Suppressor macrophage treated with lipopolysaccharide for 4 hours (primary cell): ENCODE data around the gene CNDP2.

Source experiments
- DNase-seq: peaks from one replicate; pipeline ENCODE4 v3.0.0-alpha.2; 2020

Gene CNDP2

DNA sequence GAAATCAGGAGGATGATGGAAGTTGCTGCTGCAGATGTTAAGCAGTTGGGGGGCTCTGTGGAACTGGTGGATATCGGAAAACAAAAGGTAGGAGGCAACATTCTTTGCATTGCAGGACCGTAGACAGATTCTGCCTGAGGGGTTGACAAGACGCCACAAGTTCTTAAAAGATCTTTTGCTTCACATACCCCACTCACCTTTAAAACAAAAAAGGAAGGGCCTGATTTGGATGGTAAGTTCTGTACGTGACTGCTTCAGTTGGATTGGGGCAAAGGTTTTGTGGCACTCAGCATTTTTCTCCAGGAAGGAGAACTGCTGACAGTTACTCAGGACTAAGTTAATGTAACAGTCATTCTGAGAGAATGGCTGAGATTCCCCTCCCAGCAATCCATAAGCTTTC, 5.2 kb downstream of the CNDP2 start:
- peak; percentile 81 for DNase-seq

DNA sequence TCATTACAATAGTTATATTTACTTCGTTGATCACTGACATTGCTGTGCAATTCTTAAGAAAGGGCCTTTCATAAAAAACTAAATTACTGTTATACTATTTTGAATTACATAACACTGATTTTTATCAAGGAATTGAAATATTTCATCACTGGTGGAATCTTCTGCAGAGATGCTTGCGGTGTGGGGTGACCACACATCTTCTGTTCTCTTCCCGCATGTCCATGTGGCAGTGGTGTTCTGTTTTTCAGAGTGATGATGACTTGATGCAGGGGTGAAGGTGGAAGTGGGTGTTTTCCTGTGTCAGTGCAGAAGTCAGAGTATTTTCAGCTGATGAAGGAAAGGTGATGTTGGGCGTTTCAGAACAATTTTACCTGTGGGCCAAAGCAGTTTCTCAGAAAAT, 7.0 kb downstream of the CNDP2 start:
- no peak for DNase-seq

GRCh38 chr18:74505776-74506175, 9.6 kb downstream of the CNDP2 start:
- DNase-seq: no peak

DNA sequence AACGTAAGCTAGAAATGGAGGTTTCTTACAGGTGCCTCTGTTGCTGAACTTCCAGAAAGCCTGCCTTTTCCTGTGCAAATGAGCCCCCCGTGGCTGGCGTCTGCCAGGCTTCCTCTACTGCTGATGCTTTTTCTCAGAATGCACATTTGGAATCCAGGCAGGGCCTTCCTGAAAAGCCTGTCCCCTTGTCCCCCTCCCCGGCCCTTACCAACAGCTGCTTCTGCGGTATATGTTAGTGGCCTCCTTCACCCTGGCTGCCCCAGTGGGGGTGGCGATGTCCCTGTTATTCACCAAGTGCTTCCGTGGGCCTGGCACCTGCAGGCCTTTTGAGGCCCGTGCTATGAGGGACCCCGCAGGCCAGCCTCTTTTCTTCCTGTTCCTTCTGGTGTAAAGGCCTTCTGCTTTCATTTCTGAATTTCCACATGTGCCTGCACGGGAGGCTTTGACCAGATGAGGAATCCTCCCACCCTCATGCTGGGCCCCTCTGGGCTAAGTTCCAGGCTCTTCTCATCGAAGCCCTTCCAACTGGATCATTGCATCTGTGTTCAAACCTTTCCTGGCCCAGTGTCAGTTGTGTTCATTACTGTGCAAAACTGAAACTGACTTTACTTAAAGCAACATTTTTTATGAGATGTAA, 10.4 kb downstream of the CNDP2 start:
- peak; percentile 31 for DNase-seq

GRCh38 chr18:74507097-74507881, 11.1 kb downstream of the CNDP2 start:
- DNase-seq: no peak

GRCh38 chr18:74507927-74508326, 11.8 kb downstream of the CNDP2 start:
- DNase-seq: no peak

- DNase-seq: no peak
Observed at GRCh38 chr18:74508366-74508765, 12.2 kb downstream of the CNDP2 start.

DNA sequence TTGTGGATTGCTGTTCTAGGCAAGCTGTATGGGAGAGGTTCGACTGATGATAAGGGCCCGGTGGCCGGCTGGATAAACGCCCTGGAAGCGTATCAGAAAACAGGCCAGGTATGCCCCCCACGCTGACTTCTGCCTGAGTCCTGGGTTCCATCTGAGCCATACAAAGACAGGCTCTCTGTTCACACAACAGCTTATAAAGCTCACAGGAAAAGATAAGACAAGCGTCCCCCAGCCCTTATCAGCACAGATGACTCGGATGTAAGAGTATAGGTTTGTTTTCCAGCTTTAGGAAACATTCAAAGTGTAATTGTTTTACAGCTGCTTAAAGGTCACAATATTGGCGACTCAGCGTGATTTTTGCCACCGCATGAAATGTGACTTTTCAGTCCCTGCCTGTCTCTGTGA, 12.7 kb downstream of the CNDP2 start:
- no peak for DNase-seq

GRCh38 chr18:74509856-74510769, 13.9 kb downstream of the CNDP2 start:
- DNase-seq: no peak

GRCh38 chr18:74510770-74511095, 14.6 kb downstream of the CNDP2 start:
- DNase-seq: no peak

DNA sequence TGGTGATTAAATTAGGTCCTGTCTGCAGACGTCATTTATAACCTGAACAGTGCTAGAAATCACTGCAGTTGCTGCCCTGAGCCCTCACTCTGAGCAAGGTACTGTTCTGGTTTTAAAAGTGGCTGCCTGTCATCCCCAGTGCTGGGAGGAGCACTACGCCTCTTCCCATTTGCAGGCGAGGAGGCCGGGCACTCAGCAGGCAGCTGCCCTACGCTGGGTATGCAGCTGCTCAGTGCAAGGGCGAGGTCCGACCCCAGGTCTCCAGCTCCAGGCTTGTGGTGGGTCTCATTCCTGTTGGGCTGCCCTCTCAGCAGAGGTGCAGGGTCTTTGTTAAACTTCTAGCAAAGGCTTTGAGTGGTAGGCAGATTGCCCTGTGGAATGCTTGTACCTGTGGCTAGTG, 15.7 kb downstream of the CNDP2 start:
- DNase-seq: no peak

- no peak for DNase-seq
Observed at GRCh38 chr18:74512321-74513053, 16.3 kb downstream of the CNDP2 start.

GRCh38 chr18:74513149-74513882, 17.2 kb downstream of the CNDP2 start:
- DNase-seq: no peak

GRCh38 chr18:74513883-74514205, 17.7 kb downstream of the CNDP2 start:
- no peak for DNase-seq

GRCh38 chr18:74514860-74515495, 18.8 kb downstream of the CNDP2 start:
- no peak for DNase-seq

DNA sequence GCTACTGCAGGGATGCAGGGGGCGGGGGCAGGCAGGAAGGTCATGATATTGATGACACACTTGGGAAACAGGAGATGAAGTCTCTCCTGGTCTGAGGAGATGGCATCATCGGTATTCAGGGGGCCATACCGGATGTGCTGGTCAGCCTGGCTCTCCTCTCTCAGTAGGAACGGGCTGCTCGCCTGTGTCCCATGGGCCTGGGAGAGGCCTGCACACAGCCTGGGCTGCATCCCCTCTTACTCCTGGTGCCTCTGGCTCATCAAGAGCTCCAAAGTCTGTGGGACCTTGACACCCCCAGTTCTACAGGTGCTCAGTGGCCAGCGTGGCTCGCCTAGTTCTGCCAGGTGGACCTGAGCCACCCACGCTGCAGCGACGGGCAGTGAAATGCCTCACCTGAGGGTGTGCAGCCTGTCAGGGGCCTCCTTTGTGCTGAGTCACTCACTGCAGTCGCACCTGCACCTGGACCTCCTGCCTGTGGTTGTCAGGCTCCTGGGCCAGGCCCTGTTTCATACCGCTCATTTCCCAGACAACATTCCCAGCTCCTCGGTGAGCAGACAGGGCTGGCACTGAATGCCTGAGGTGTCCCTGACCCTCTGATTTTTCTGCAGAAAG, 19.6 kb downstream of the CNDP2 start:
- no peak for DNase-seq

DNA sequence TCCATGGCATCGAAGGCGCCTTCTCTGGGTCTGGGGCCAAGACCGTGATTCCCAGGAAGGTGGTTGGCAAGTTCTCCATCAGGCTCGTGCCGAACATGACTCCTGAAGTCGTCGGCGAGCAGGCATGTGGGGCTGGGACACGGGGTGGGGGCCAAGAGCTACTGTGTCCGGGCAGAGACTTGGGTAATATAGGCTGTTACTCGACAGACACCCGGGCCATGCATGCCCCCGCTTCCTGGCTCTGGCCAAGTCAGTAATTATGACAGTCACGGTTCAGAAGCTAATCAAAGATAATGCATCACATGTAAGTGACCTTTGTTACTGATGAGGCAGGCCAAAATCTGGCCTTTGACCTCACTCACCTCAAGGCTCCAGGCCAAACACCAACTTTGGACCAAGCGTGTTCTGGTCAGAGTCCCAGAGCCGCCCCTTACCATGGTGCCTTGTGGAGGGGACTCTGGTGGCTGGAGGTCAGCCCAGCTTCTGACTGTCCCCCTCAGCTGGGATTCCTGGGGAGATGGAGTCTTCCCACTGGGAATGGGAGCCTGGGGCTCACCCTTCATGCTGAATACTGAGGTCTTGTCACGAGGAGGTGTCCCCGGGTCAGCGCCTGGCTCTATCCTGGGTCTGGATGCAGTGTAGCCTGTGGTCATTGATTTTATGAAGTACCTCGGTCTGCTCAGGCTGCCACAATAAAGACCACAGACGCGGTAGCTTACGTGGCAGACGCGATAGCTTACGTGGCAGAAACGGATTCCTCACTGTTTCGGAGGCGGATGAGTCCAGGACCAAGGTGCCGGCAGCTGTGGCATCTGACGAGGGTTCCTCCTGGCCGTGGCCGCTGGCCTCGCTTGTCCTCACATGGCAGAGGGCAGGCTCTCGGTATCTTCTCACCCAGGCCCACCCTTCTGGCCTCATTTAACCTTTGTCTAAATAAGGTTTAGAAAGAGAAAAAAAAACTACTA, 20.4 kb downstream of the CNDP2 start:
- no peak for DNase-seq

GRCh38 chr18:74517236-74517630, 21.1 kb downstream of the CNDP2 start:
- DNase-seq: no peak

DNA sequence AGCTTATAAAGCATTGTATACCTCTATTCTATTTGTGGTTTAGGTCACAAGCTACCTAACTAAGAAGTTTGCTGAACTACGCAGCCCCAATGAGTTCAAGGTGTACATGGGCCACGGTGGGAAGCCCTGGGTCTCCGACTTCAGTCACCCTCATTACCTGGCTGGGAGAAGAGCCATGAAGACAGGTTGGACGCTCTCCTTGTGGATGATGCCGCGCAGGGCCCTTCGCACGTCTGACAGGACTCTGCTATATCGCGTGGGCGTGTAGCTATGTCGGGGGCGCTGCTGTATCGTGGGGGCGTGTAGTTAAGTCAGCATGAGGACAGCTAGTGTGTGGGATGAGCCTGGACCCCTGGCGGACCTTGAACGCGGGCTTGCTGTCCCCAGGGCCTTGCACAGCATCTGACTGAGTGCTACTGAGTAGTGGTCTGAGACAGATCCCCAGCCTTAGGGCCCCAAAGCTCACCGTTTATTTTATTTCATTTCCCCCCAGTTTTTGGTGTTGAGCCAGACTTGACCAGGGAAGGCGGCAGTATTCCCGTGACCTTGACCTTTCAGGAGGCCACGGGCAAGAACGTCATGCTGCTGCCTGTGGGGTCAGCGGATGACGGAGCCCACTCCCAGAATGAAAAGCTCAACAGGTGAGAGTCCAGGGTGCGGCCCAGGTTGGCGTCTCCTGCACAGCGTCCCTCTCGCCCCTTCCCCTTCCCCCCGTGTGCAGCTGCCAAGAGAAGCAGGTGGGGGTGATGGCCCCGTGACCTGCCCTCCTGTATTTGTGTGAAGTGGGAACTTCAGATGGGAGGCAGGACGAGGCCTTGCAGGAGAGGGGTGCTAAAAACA, 22.5 kb downstream of the CNDP2 start:
- no peak for DNase-seq
